ENCODE results near the gene EPC2.
"Not testable (repeated sequence)": the region's sequence is repeated elsewhere in the genome, so short reads cannot be mapped to it uniquely, and the experiment has no call there.

The EPC2 gene

DNA sequence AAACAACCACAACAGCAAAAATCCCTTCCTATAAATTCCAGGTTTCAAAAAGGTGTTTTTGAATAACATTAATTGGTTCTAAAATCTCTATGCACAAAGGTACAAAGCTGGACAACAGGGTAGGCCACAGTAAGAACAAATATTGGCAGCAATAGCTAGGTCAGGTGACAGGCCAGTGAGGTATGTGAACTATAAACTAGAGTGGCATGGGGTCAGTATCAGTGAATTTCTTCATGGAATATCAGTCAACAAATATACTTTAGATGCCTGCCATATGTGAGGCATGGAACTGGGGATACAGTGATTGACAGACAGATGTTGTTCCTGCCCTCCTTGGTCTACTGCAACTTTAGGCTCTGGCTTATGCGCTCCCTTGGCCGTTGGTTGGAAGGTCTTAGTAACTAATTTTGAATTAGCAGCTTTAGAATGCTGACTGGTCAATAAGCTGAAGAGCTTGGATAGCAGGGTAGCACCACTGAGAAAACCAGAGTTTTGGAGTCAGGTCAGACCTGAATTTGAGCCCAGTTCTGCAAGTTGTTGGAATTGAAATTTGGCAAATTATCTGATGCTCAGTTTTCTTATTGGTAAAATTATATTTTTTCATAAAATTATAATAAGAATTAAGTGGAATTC, 2.3 kb upstream of the EPC2 start:
- no peak for DNase-seq (ENCODE audit: low read depth)

DNA sequence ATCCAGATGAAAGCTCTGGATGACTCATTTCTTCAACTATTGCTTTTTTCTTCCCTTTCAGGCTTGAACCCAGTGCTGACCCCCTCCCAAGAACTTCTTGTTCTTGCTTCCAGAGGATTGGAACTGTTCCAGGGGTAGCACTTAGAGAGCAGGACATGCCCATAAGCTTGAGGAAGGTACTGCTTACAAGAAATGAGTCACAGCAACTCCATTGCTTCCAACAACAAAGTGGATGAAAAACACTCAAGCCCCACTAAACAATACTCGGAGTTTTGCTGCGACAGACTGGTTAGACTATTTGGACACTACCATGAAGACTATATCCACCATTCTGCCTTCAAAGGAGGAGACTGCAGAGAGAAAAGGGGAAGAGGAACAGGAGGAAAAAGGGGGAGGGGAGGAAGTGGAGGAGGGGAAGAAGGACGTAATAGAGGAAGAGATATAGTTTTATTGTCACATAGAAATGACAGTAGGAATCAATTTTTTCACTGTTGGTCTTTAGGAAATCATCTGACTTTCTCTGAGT, 1.6 kb upstream of the EPC2 start:
- DNase-seq (ENCODE audit: low read depth), result peak; percentile 36

DNA sequence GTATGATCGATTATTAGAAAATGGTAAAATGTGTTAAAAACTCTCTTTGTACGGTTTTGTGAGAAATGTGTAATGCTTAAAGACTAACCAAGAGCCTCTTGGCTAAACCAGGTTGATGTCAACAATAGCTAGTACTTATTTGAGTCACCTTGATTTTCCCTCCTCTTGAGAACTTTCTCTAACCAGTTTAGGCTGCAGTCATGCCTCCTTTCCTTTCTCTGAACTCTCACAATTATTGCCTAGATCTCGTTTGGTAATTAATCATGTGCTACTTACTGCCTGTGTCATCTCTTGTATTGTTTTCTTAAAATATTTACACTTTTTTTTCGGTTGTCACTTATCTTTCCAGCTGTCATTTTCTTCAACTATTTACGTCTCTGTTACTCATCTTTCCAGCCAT, 1.1 kb upstream of the EPC2 start:
- no peak for DNase-seq (ENCODE audit: low read depth)

DNA sequence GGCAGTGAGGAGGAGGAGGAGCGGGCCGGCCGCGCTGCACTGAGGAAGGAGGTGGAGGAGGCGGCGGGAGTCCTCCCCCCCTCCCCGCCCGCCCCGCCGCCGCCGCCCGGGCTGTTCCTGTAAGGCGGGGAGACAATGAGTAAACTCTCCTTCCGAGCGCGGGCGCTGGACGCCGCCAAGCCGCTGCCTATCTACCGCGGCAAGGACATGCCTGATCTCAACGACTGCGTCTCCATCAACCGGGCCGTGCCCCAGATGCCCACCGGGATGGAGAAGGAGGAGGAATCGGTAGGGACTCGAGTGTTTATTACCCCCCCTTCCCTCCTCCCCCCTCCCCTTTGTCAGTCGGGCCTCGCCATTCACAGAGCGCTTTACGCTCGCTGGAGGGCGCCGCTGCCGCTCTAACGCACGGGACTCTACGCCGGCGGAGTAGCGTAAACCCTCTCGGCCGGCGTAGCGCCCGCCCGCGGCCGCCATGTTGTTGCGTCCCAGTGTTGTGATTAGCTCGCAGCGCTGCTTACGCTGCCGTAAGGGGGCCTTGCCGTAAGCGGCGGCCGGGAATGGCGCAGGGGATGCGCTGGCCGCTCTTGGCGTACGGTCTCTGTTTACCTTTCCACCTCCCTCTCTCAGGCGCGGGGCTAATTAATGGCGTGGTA, 460 bp downstream of the EPC2 start:
- DNase-seq (ENCODE audit: low read depth), result peak; percentile 85

DNA sequence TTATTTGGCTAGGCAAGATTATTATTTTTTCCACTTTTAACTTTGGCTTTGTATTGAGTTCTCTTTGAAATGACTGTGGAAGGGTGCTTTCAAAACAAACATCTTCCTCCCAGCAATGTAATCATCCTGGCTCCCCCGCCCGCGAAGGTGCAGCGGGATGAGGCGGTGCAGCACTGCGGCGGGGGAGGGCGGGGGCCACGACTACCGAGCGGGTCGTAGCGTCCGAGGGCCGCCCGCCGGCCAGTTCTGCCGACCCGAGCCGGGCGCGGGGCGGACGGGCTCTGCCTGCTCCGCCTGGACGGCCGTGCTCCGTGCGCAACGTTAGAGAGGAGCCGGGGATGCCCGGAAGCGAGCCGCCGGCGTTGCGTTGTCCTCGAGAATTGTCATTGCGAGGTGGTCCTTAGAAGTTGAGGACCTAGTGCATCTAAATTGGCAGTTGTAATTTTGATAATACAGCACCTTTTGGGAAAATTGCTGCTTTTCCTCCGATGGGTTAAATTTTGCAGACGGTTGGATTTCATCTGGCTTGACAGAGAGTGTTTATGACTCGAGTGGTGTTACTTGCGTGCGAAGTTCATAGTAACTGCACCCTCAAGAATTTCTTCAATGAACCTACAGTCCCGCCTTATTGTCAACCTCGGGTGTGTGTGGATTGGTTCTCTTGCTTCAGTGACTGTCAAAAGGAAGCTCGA, 1.1 kb downstream of the EPC2 start:
- DNase-seq (ENCODE audit: low read depth), result peak; percentile 91

DNA sequence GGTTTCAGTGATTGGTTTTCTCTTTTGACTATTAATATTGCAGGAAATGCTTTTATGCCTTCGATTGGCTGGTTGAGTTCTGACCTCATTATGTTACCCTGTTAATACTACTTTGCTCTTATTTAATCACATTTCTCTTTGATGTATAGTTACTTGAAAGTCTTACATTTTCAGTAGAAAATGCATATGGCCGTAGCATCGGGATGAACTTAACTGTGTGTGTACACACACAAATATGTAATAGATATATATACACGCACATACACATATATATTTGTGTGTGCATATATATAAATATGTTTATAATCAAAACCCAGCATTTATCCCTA, 1.6 kb downstream of the EPC2 start:
- DNase-seq (ENCODE audit: low read depth), result no peak

DNA sequence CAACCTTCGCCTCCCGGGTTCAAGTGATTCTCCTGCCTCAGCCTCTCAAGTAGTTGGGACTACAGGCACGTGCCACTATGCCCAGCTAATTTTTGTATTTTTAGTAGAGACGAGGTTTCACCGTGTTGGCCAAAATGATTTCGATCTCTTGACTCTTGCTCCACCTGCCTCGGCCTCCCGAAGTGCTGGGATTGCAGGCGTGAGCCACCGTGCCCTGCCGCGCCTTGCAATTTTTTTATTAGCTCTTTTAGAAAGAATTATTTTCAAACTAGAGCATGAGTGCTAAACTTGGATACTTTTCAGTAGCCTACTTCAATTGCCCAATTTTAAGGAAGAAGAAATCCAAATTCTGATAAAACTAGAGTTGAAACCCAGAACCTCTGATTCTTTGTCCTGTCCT, 3.2 kb downstream of the EPC2 start:
- not testable (repeated sequence) for DNase-seq (ENCODE audit: low read depth)

DNA sequence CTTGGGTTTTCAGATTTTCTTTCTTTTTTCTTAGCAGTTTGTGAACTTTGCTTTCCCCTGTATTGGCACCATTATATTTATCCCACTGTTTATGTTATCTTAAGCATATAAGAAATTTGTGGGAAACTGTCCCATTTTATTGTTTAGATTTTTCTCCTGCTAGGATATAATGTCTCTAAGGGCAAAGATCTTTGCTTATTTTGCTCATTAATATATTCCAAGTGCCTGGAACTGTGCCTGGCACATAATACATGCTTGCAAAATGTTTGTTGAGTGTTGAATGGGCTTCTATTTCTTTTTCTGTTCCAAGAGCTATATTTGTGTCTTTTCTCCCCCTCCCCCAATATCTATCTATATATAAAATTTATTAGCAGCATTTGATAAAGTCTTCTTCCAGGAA, 5.4 kb downstream of the EPC2 start:
- no peak for DNase-seq (ENCODE audit: low read depth)

DNA sequence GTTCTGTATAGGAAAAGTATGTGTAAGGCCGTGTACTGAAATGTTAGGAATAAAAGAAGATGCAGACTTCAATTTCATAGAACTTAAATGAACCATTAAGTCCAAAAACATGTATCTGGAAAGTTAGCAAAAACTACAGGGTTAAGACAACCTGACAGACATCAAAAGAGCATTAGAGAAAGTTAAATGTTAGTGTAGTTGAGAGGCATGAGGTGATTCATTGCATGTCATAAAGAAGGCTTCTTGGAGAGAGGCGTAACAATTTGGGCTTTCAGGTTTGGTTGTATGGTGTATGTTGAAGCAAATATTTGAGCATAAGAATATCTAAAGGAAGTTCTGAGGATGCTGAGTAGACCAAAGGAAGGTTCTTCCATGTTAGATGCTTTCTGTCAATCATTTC, 6.3 kb downstream of the EPC2 start:
- DNase-seq (ENCODE audit: low read depth), result no peak

DNA sequence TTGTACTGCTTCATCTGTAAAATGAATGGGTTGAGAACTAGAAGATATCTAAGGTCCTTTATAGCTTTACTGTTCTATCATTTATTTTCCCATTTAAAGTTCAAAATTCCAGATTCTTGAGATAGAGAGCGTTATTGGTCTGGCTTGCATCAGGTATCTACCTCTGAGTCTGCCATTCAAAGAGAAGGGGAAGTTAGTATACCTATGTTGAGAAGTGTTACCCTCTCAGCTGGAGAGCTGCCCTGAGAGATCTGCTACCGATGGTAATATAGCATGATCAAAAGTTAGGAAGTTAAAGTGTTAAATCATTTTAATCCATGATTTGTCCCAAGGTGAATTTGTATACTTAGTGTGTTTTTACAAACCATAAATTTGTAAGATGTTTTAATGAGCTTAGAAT, 7.4 kb downstream of the EPC2 start:
- DNase-seq (ENCODE audit: low read depth), result no peak

DNA sequence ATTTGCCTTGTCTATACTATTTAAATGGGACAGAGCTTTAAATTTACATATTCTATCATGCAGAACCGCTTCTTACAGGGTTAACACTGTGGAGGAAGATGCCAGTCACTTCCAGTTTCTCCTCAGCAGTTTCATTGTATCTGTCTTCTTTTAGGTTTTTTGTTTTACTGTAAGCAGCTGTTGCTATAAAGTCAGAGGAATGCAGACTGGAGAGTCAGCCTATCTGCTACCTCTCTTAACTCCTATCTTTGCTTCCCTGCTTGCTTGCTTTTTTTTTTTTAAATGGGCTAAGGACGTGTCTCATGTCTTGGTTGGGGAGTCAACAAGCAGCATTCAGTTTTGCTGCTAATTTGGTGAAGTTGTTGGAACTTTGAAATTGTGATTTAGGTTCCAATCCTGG, 8.9 kb downstream of the EPC2 start:
- DNase-seq (ENCODE audit: low read depth), result no peak

DNA sequence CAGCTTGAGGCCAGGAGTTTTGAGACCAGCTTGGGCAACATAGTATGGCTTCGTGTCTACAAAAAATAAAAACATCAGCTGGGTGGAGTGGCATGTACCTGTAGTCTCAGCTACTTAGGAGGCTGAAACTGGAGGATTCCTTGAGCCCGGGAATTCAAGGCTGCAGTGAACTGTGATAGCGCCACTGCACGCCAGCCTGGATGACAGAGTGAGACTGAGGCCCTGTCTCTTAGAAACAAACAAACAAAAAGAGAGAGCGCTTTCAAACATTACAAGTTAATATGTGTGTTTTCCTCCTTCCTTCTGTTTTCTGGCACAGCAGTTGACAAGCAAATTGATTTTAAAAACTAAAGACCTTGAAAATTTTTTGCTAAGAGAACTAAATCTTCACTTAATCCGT, 9.9 kb downstream of the EPC2 start:
- no peak for DNase-seq (ENCODE audit: low read depth)

DNA sequence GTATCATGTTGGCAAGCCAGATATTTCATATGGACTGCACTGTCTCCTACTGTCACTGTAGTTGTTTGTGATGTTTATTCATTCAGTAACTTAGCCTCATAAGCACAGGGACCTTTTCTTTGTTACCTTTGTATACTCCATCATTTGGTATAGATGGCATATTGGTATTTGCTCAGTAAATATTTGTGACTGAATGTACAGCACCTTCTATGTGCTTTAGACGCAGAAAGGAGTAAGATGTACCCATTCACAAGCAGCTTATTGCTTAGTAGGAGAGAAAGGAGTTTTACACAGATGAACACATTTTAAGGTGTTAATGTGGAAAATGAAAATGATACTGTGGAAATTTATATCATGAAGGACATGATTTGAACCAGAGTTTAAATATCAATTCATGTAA, 12.0 kb downstream of the EPC2 start:
- DNase-seq (ENCODE audit: low read depth), result no peak

DNA sequence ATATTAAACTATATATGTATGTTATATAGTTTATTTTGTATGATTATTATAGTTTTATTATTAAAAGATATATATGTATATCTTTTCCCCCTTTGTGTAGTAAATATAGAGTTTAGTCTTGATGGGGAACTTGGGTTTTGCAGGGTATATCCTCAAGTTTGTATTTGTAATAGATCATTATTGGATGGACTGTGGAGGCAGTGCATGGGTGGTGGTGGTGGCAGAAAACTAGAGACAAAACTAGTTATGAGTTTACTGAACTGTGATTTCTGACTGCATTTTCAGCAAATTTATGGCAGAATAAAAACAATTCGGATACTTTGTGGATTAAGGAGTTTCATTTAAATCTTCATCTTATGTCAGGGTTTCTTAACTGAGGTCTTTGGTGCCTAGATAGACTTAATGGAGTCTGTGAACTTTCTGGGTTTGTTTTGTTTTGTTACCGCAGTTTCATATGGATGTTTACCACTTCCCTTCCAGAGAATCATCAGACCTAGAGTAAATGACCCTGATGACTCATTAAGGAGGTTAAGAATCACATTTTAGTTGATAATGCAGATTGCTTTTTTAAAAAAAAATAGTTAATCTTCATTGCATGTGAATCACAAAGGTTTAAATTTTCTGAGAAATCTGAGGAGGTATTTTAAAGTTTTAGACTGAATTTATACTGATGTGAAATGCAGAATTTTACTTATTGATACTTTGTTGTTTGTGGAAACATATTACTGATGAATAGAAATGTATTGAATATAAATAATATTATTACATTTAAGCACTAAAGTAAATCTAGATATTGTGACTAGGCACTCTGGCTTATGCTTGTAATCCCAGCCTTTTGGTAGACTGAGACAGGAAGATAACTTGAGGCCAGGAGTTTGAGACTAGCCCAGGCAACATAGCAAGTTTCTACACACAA, 14.5 kb downstream of the EPC2 start:
- peak; percentile 88 for DNase-seq (ENCODE audit: low read depth)

DNA sequence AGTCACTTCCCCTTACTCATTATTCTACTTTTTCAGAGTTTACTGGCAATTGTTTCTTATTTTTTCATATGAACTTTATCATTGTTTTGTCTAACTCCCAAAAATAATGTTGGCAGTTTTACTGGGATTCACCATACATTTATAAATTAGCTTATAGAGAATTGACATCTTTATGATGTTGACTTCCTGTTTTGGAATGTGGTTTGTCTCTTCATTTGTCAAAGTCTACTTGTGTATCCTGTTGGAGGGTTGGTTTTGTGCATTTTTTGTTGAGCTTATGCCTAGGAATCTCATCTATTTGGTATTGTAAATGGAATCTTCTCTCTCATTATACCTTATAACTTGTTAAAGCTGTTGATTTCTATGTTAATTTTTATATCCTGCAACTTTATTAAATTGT, 16.4 kb downstream of the EPC2 start:
- DNase-seq (ENCODE audit: low read depth), result peak; percentile 49

DNA sequence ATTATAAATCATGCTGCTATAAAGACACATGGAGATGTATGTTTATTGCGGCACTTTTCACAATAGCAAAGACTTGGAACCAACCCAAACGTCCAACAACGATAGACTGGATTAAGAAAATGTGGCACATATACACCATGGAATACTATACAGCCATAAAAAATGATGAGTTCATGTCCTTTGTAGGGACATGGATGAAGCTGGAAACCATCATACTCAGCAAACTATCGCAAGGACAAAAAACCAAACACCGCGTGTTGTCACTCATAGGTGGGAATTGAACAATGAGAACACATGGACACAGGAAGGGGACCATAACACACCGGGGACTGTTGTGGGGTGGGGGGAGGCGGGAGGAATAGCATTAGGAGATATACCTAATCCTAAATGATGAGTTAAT, 17.8 kb downstream of the EPC2 start:
- DNase-seq (ENCODE audit: low read depth), result not testable (repeated sequence)

DNA sequence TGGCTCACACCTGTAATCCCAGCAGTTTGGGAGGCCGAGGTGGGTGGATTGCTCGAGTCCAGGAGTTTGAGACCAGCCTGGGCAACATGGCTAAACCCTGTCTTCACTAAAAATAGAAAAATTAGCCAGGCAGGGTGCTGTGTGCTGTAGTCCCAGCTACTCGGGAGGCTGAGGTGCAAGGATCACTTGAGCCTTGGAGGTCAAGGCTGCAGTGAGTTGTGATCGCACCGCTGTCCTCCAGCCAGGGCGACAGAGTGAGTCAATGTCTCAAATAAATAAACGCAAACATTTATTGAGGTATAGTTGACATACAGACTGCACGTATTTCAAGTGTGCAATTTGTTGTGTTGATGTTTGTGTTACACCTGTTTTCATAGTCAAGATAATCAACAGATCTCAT, 19.7 kb downstream of the EPC2 start:
- no peak for DNase-seq (ENCODE audit: low read depth)

DNA sequence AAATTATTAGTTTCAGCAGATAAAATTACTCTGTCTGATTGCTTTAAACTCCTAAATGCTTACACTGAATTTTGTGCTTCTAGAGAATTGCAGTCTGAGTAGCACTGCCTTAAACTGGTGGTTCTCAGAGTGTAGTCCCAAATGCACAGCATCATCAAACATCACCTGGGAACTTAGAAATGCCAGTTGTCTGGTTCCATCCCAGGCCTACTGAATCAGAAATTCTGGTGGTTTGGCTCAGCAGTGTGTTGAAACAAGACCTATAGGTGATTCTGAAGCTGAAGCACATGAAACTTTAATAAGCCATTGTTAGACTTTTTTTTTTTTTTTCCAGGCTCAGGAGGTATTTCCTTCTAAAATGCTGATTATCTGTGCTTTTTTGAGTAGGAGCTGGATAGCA, 22.0 kb downstream of the EPC2 start:
- DNase-seq (ENCODE audit: low read depth), result no peak

DNA sequence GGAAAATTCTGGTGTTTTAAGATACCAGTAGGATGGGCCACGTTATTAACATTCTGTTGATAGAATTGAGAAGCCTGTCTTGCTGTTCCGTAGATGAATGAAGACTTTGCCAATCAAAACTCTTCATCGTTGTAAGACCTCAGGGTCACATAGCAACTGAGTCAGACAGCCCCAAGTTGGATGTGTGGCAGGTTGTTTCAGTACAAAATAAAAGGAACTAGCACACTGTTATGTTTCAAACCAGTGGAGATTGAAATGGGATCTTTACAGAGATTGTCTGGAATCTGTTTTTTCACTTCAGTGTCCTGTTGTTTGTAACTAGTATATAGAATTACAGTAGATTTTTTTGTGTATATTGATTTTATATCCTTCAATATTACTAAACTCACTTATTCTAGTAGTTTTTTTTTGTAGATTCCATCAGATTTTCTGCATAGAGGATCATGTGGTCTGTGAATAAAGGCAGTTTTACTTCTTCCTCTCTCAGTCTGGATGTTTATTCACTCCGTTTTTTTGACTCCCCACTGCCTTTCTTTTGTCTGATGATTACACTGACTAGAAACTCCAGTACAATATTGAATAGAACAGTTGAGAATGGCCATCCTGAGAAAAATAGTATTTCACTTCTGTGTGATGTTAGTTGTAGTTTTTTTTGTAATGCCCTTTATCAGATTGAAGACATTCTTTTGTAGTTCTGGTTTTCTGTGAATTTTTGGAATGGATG, 22.7 kb downstream of the EPC2 start:
- no peak for DNase-seq (ENCODE audit: low read depth)

DNA sequence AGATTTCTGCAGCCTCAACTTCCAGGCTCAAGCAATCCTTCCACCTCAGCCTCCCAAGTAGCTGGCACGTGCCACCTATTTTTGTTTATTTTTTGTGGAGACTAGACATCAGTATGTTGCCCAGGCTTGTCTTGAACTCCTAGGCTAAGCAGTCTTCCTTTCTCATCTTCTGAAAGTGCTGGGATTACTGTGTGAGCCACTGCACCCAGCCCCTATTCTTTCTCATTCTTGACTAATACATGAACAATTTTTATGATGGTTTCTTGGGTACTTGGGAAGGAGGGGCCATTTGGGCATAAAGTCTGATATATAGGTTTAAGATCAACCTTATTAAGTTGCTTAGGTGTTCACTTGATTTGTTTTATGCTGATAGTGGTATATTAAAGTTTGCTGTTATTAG, 26.2 kb downstream of the EPC2 start:
- peak; percentile 62 for DNase-seq (ENCODE audit: low read depth)

DNA sequence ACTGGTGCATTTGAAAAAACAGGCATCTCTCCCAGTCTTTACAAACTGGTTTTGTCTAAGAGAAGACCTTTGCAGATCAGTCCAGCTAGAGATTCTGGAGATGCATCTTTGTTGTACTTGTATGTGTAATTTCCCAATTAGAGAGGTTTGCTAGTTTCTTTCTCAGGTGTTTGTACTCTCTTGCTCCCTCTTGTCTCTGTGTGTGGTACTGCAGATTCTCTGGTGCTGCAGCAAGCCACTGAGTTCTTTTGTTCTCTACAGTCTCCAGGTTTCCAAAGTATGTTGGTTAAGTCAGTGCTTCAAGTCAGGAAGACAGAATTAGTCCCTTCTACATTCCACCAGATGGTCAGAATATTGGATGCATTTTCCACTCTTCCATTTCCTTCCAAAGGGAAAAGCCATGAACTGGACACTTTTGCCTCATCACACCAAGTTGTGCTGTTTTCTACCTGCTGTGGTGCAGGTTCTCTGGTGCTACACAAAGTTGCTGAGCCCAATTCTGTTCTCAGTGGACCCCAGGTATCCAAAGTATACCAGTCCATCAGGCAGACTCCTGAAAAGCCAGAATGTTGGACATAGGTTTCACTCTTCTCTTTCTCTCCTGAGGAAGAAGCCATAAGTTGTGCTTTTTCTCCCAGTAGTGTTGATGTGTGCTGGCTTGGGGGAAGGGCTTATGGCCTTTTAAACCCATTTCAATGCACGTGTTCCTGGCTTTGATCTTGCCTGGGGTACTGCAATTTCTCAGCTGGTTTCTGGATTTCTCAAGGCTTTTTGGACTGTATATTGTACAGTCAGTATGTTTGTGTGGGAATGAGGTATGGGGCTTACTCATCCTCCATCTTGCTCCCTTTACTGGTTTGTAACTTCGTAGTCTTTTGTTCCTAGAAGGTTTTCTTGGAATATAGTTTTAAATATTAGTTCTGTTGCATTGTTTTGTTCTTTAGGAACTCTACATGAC, 29.8 kb downstream of the EPC2 start:
- DNase-seq (ENCODE audit: low read depth), result peak; percentile 51
